HepG2 (cell line): ENCODE measurements around the gene CAMSAP3. TPM values are rescaled to one million over a fixed set of nuclear protein-coding genes. Genes with fewer than 3 reads are reported as not detected.

Experiments
- ATAC-seq: fragments of 200-7000 bp; cut with Tn5 transposase; 3 replicates; pipeline ENCODE4 v1.9.1; 2020; ENCODE audit warnings: mild to moderate bottlenecking, moderate library complexity
- BruUV-seq: library from RNA; stranded (reverse); fragments of 400-500 nt; replicated peaks from 2 replicates; lab custom pipeline; 2021; lab: Mats Ljungman, UMichigan
- CTCF ChIA-PET: fragments of 300-600 bp; formaldehyde crosslinking; extraction: SDS; loops from one replicate; lab custom pipeline; 2021; ENCODE audit warnings: low total read pairs, inconsistent platforms, low intra/inter-chr PET ratio; lab: Yijun Ruan, JAX
- POLR2A ChIA-PET: fragments of 350-600 bp; sonication (Branson Sonifier 250); formaldehyde crosslinking; loops from one replicate; lab custom pipeline; 2020; ENCODE audit warnings: antibody characterized with exemption, inconsistent platforms; lab: Yijun Ruan, JAX
- DNase-seq: peaks from one replicate; pipeline ENCODE4 v3.0.0-alpha.2; 2015; ENCODE audit warnings: low spot score
- FAIRE-seq: peaks from 3 replicates; lab custom pipeline; 2011; peaks lifted over from hg19 to GRCh38; lab: Jason Lieb, UNC
- H2AFZ ChIP-seq: one replicate; pipeline ENCODE4 v1.6.1; 2011; ENCODE audit warnings: low read length, inconsistent platforms
- H3K27ac ChIP-seq: fragments of 300-600 bp; 3 replicates; pipeline ENCODE4 v1.8.0; 2011; ENCODE audit warnings: mixed run types, mild to moderate bottlenecking, mixed read lengths, low read length, inconsistent platforms; ENCODE audit not compliant: insufficient read depth; ENCODE audit errors: extremely low read length
- H3K27me3 ChIP-seq, 2 experiments: fragments of 200-600 bp in 1 of 2; 2 replicates in 1 of 2; 3 replicates in 1 of 2; pipeline versions ENCODE4 v1.6.0 to v1.8.0; 2011; ENCODE audit warnings: low read length in 2 of 2, mild to moderate bottlenecking in 2 of 2, moderate library complexity in 2 of 2, inconsistent platforms in 1 of 2; ENCODE audit not compliant: insufficient read depth in 2 of 2, control insufficient read depth in 1 of 2
- H3K36me3 ChIP-seq, 2 experiments: fragments of 200-600 bp in 1 of 2; replicated peaks in 1 of 2; 2 replicates in 1 of 2; 3 replicates in 1 of 2; pipeline versions ENCODE4 v1.5.1 to v1.8.0; 2011; ENCODE audit warnings: low read length in 2 of 2, inconsistent platforms in 1 of 2; ENCODE audit not compliant: insufficient read depth in 2 of 2, control insufficient read depth in 1 of 2
- H3K4me1 ChIP-seq: 2 replicates; pipeline ENCODE4 v1.5.1; 2012; ENCODE audit warnings: low read length, inconsistent platforms; ENCODE audit not compliant: insufficient read depth
- H3K4me2 ChIP-seq: 2 replicates; pipeline ENCODE4 v1.6.0; 2011; ENCODE audit warnings: low read depth, low read length, inconsistent platforms
- H3K4me3 ChIP-seq, 3 experiments: fragments of 200-600 bp in 1 of 3; sonication (generic), shearing (Covaris generic) in 1 of 3; replicated peaks in 1 of 3; 2 replicates each; pipeline ENCODE4 v1.5.1; 2011 to 2016; ENCODE audit warnings: low read length in 3 of 3, inconsistent platforms in 2 of 3, low read depth in 2 of 3, mild to moderate bottlenecking in 2 of 3, control low read depth in 1 of 3, mixed read lengths in 1 of 3; ENCODE audit not compliant: insufficient read depth in 1 of 3
- H3K79me2 ChIP-seq: one replicate; pipeline ENCODE4 v1.6.1; 2011; ENCODE audit warnings: low read length, inconsistent platforms; ENCODE audit not compliant: insufficient read depth
- H3K9ac ChIP-seq: 2 replicates; pipeline ENCODE4 v1.6.0; 2011; ENCODE audit warnings: mild to moderate bottlenecking, low read depth, low read length, inconsistent platforms; ENCODE audit not compliant: insufficient read depth
- H3K9me3 ChIP-seq: 2 replicates; pipeline ENCODE4 v1.5.1; 2012; ENCODE audit warnings: mild to moderate bottlenecking, low read length
- H4K20me1 ChIP-seq: 2 replicates; pipeline ENCODE4 v1.6.0; 2011; ENCODE audit warnings: inconsistent platforms, mild to moderate bottlenecking, low read length, moderate library complexity; ENCODE audit not compliant: insufficient read depth
- BCLAF1 ChIP-seq: fragments of 450-650 bp; IDR thresholded peaks from 2 replicates; pipeline ENCODE4 v1.6.1; 2017; ENCODE audit warnings: mild to moderate bottlenecking
- ELF1 ChIP-seq: sonication (generic); formaldehyde crosslinking; IDR thresholded peaks from 2 replicates; pipeline ENCODE4 v1.4.0; 2020; ENCODE audit warnings: missing genetic modification reagents
- FOXA1 ChIP-seq, 2 experiments: fragments of 450-650 bp in 1 of 2; sonication (generic) in 1 of 2; formaldehyde crosslinking in 1 of 2; IDR thresholded peaks; 2 replicates each; pipeline versions ENCODE4 v1.4.0 to v1.6.1; 2016 to 2020; ENCODE audit warnings: missing genetic modification reagents in 1 of 2
- KDM3A ChIP-seq: IDR thresholded peaks from 2 replicates; pipeline ENCODE4 v1.6.1; 2018; ENCODE audit warnings: low read depth, missing compliant biosample characterization
- RARA ChIP-seq: IDR thresholded peaks from 2 replicates; pipeline ENCODE4 v1.6.1; 2016; ENCODE audit warnings: missing genetic modification reagents, missing compliant biosample characterization
- RXRA ChIP-seq: sonication (generic); formaldehyde crosslinking; IDR thresholded peaks from 2 replicates; pipeline ENCODE4 v1.5.1; 2020; ENCODE audit warnings: missing genetic modification reagents
- SRSF1 ChIP-seq: fragments of 200-400 bp; formaldehyde crosslinking; optimal IDR thresholded peaks from 2 replicates; pipeline ENCODE3; 2017; ENCODE audit warnings: mild to moderate bottlenecking, low read depth, low read length, moderate library complexity
- UBTF ChIP-seq: sonication (generic); formaldehyde crosslinking; IDR thresholded peaks from 2 replicates; pipeline ENCODE4 v1.4.0; 2020; ENCODE audit warnings: mild to moderate bottlenecking, missing genetic modification reagents
- YEATS2 ChIP-seq: sonication (generic); formaldehyde crosslinking; IDR thresholded peaks from 2 replicates; pipeline ENCODE4 v1.4.0; 2020; ENCODE audit warnings: missing genetic modification reagents, borderline replicate concordance
- ZBTB1 ChIP-seq: sonication (generic); formaldehyde crosslinking; IDR thresholded peaks from 2 replicates; pipeline ENCODE4 v1.4.0; 2020; ENCODE audit warnings: missing genetic modification reagents, borderline replicate concordance
- ZBTB25 ChIP-seq: IDR thresholded peaks from 2 replicates; pipeline ENCODE4 v1.6.1; 2018; ENCODE audit warnings: missing genetic modification reagents
- ZEB1 ChIP-seq: IDR thresholded peaks from 2 replicates; pipeline ENCODE4 v1.6.1; 2012; ENCODE audit warnings: mild to moderate bottlenecking, low read depth, inconsistent platforms; ENCODE audit not compliant: insufficient replicate concordance
- ZNF160 ChIP-seq: sonication (generic); formaldehyde crosslinking; IDR thresholded peaks from 2 replicates; pipeline ENCODE4 v1.8.0; 2022; ENCODE audit warnings: mild to moderate bottlenecking, inconsistent platforms, missing genetic modification reagents
- ZNF256 ChIP-seq: sonication (generic); formaldehyde crosslinking; conservative IDR thresholded peaks from 2 replicates; pipeline ENCODE4 v1.4.0; 2020; ENCODE audit warnings: missing genetic modification reagents
- ZNF263 ChIP-seq: sonication (generic); formaldehyde crosslinking; IDR thresholded peaks from 2 replicates; pipeline ENCODE4 v1.4.0; 2020; ENCODE audit warnings: missing genetic modification reagents
- ZNF7 ChIP-seq: IDR thresholded peaks from 2 replicates; pipeline ENCODE4 v1.6.1; 2016; ENCODE audit warnings: missing biosample characterization, missing genetic modification reagents
- ZNF710 ChIP-seq: sonication (generic); formaldehyde crosslinking; IDR thresholded peaks from 2 replicates; pipeline ENCODE4 v1.5.0; 2020; ENCODE audit warnings: mild to moderate bottlenecking, missing genetic modification reagents, borderline replicate concordance
- WGBS: methylation state at CpG from one replicate; pipeline ENCODE4 v1.1.6; 2017; ENCODE audit warnings: low lambda C conversion rate; 5-methylcytosine and 5-hydroxymethylcytosine counted together
- in situ Hi-C: cut with HindIII; loops from 2 replicates; pipeline ENCODE4 v1.10.0; 2017; ENCODE audit warnings: low pct_unique_long_range_greater_than_20kb; ENCODE audit not compliant: extremely low pct_ligation_motif_present
- intact Hi-C: fragments of 100-400 bp; cut with micrococcal nuclease; formaldehyde crosslinking; loops from one replicate; pipeline ENCODE4 v1.10.0; 2022; ENCODE audit not compliant: unreplicated experiment
- polyA plus RNA-seq, 8 experiments: library from polyadenylated mRNA; depleted of rRNA in 3 of 8; stranded (reverse) in 7 of 8; unstranded in 1 of 8; fragments of >200 nt; fragmentation: Illumina TruSeq in 4 of 8; extraction: Trizol in 4 of 8; gene quantifications; 2 replicates each; pipeline versions ENCODE4 v1.2.1 to v1.2.3, GENCODE V29; 2011 to 2016; ENCODE audit warnings: low read depth in 4 of 8, missing spikeins in 1 of 8, mixed read lengths in 1 of 8; ENCODE audit not compliant: insufficient read depth in 1 of 8
- total RNA-seq, 5 experiments: library from RNA; depleted of rRNA; stranded (reverse); fragments of >200 nt; fragmentation: Illumina TruSeq; extraction: Trizol; gene quantifications; 2 replicates each; pipeline ENCODE4 v1.2.3, GENCODE V29; 2016; ENCODE audit warnings: low read depth in 1 of 5

Gene CAMSAP3
- total and polyA plus RNA-seq, 2 of the 13 experiments (the other 11 are each of a cell fraction or from before 2014, with no cell fraction given), result 10.8 to 11.8 TPM

GRCh38 chr19:7597689-7598088, 2.0 kb downstream of the CAMSAP3 start:
- ATAC-seq, result peak; percentile 28; the same call in 2 of the 3 replicates
- H3K36me3 ChIP-seq, result peaks cover 2 to 13% of the 10 kb centered on the region in 2 experiments; a peak in 3 of 5 replicates
- peaks cover 45% of the 10 kb centered on the region for H3K4me1 ChIP-seq
- ChIA-PET POLR2A (interaction anchor here (1.0 kb wide), 2 partner anchors 10 to 29 kb away, joined by 3 read pairs; no protein-coding TSS in a partner anchor), CTCF (no interaction called here)
- intact Hi-C loops (no loop called here), in situ Hi-C loops (no loop called here)
- peak overlapping the region; percentile 89 for H3K4me2 ChIP-seq
- H3K4me3 ChIP-seq, result peak overlapping the region in 1 of 3 experiments; percentile 93; a peak in 1 of 6 replicates
- H3K27me3 ChIP-seq, result no peaks in the 10 kb centered on the region
- BruUV-seq, result TSS peak; percentile 71
- no peak overlapping the region for H3K9ac ChIP-seq
- H3K27ac ChIP-seq, result no peak overlapping the region
- H2AFZ ChIP-seq, result no peak overlapping the region
- peak; percentile 31 for DNase-seq
- WGBS, result 78% methylated on average over 9 of the region's 9 CpGs
- H3K79me2 ChIP-seq, result peaks cover 48% of the 10 kb centered on the region
- peaks cover 40% of the 10 kb centered on the region for H4K20me1 ChIP-seq
- FAIRE-seq, result peak; percentile 28
- H3K9me3 ChIP-seq, result no peaks in the 10 kb centered on the region
- TF ChIP-seq KDM3A (CRISPR knock-in tag), result no peak
- TF ChIP-seq ZBTB1, result no peak
- TF ChIP-seq UBTF (CRISPR knock-in tag), result no peak
- TF ChIP-seq ZNF710 (CRISPR knock-in tag), result no peak
- 0 out of 2 replicates have a peak, but pooled peaks have one; percentile 23 for TF ChIP-seq RARA
- no peak for TF ChIP-seq ZNF160 (CRISPR knock-in tag)
- no peak for TF ChIP-seq BCLAF1
- TF ChIP-seq ZNF263 (CRISPR knock-in tag), result no peak
- TF ChIP-seq FOXA1 (IDR thresholded peaks at IDR 0.05), result no peak
- TF ChIP-seq FOXA1 (CRISPR knock-in tag; IDR thresholded peaks at IDR 0.05), result peak; percentile 46; the same call in 1 of the 2 replicates
- peak; percentile 89 for TF ChIP-seq ZNF7 (CRISPR knock-in tag)
- TF ChIP-seq ZNF256 (CRISPR knock-in tag), result no peak
- TF ChIP-seq SRSF1, result no peak
- no peak for TF ChIP-seq RXRA (CRISPR knock-in tag)
- no peak for TF ChIP-seq ELF1
- no peak for TF ChIP-seq ZBTB25
- no peak for TF ChIP-seq ZEB1
- no peak for TF ChIP-seq YEATS2
